Body of pancreas (tissue), 4 donors: ENCODE measurements around the gene CRX.

Experiments
- CTCF ChIP-seq, 7 experiments: fragments of 450-650 bp in 4 of 7; fragments of 200-600 bp in 3 of 7; sonication (generic) in 3 of 7; IDR thresholded peaks; one replicate each; pipeline ENCODE4 v1.5.1; 2016 to 2019; ENCODE audit warnings: antibody characterized with exemption in 7 of 7
- POLR2A ChIP-seq, 3 donors: fragments of 450-650 bp; IDR thresholded peaks; one replicate each; pipeline ENCODE4 v1.6.1; 2016; ENCODE audit warnings: antibody characterized with exemption in 3 of 3, mild to moderate bottlenecking in 2 of 3

- no peak for TF ChIP-seq CTCF (IDR thresholded peaks at IDR 0.05)
- no peak for TF ChIP-seq POLR2A (IDR thresholded peaks at IDR 0.05)
Measured at GRCh38 chr19:47891923-47892666, 70.4 kb downstream of the CRX start.
